HepG2 (cell line): ENCODE results near the gene TRIM7. TPM values are rescaled to one million over a fixed set of nuclear protein-coding genes. Genes with fewer than 3 reads are reported as not detected.

Experiments used
- DMTF1 ChIP-seq: sonication (generic); formaldehyde crosslinking; IDR thresholded peaks from 2 replicates; pipeline ENCODE4 v1.4.0; 2020; ENCODE audit warnings: mild to moderate bottlenecking, missing genetic modification reagents
- ELK4 ChIP-seq: sonication (generic); formaldehyde crosslinking; IDR thresholded peaks from 2 replicates; pipeline ENCODE4 v1.9.0; 2021; ENCODE audit warnings: missing genetic modification reagents, borderline replicate concordance
- JDP2 ChIP-seq: sonication (generic); formaldehyde crosslinking; IDR thresholded peaks from 2 replicates; pipeline ENCODE4 v1.8.1; 2022; ENCODE audit warnings: missing genetic modification reagents, borderline replicate concordance
- MED1 ChIP-seq: sonication (generic); formaldehyde crosslinking; IDR thresholded peaks from 2 replicates; pipeline ENCODE4 v1.4.0; 2020; ENCODE audit warnings: missing genetic modification reagents
- MED13 ChIP-seq: sonication (generic); formaldehyde crosslinking; IDR thresholded peaks from 2 replicates; pipeline ENCODE4 v1.5.0; 2020; ENCODE audit warnings: missing genetic modification reagents
- MIXL1 ChIP-seq: IDR thresholded peaks from 2 replicates; pipeline ENCODE4 v1.6.1; 2016
- MXD4 ChIP-seq: IDR thresholded peaks from 2 replicates; pipeline ENCODE4 v1.6.1; 2016; ENCODE audit warnings: mild to moderate bottlenecking, missing biosample characterization, missing genetic modification reagents
- MYC ChIP-seq: sonication (generic); formaldehyde crosslinking; IDR thresholded peaks from 2 replicates; pipeline ENCODE4 v1.9.0; 2021; ENCODE audit warnings: missing genetic modification reagents, borderline replicate concordance
- NR2C2 ChIP-seq: sonication (generic); formaldehyde crosslinking; IDR thresholded peaks from 2 replicates; pipeline ENCODE4 v1.4.0; 2020; ENCODE audit warnings: missing genetic modification reagents, mild to moderate bottlenecking, moderate library complexity, borderline replicate concordance
- RFXAP ChIP-seq: sonication (generic); formaldehyde crosslinking; IDR thresholded peaks from 2 replicates; pipeline ENCODE4 v1.4.0; 2020; ENCODE audit warnings: missing genetic modification reagents, borderline replicate concordance
- RORA ChIP-seq: sonication (generic); formaldehyde crosslinking; IDR thresholded peaks from 2 replicates; pipeline ENCODE4 v1.5.0; 2020; ENCODE audit warnings: mild to moderate bottlenecking, missing genetic modification reagents, moderate library complexity
- SMC3 ChIP-seq: IDR thresholded peaks from 2 replicates; pipeline ENCODE4 v1.6.1; 2011; ENCODE audit warnings: low read length, improper control_type of control experiment
- SYNCRIP ChIP-seq: fragments of 200-400 bp; formaldehyde crosslinking; IDR thresholded peaks from 2 replicates; pipeline ENCODE4 v1.6.1; 2018; ENCODE audit warnings: mild to moderate bottlenecking, low read depth, low read length; ENCODE audit not compliant: insufficient read depth
- TBX2 ChIP-seq: sonication (generic); formaldehyde crosslinking; IDR thresholded peaks from 2 replicates; pipeline ENCODE4 v1.5.0; 2020; ENCODE audit warnings: missing genetic modification reagents, mild to moderate bottlenecking, borderline replicate concordance
- ZHX2 ChIP-seq, 2 experiments: sonication (generic) in 1 of 2; formaldehyde crosslinking in 1 of 2; IDR thresholded peaks; 2 replicates each; pipeline versions ENCODE4 v1.6.1 to v1.9.0; 2014 to 2022; ENCODE audit warnings: antibody characterized with exemption in 1 of 2, borderline replicate concordance in 1 of 2, inconsistent platforms in 1 of 2, low read depth in 1 of 2, missing genetic modification reagents in 1 of 2
- ZNF552 ChIP-seq: sonication (generic); formaldehyde crosslinking; IDR thresholded peaks from 2 replicates; pipeline ENCODE4 v1.9.0; 2022; ENCODE audit warnings: missing genetic modification reagents, mild to moderate bottlenecking, borderline replicate concordance
- ZNF576 ChIP-seq: sonication (generic); formaldehyde crosslinking; IDR thresholded peaks from 2 replicates; pipeline ENCODE4 v1.4.0; 2020; ENCODE audit warnings: mild to moderate bottlenecking, missing genetic modification reagents
- ZNF672 ChIP-seq: sonication (generic); formaldehyde crosslinking; IDR thresholded peaks from 2 replicates; pipeline ENCODE4 v1.8.1; 2022; ENCODE audit warnings: missing genetic modification reagents
- ZSCAN31 ChIP-seq: sonication (generic); formaldehyde crosslinking; IDR thresholded peaks from 2 replicates; pipeline ENCODE4 v1.5.0; 2020; ENCODE audit warnings: low read depth, mild to moderate bottlenecking, missing genetic modification reagents
- polyA plus RNA-seq, 8 experiments: library from polyadenylated mRNA; depleted of rRNA in 3 of 8; stranded (reverse) in 7 of 8; unstranded in 1 of 8; fragments of >200 nt; fragmentation: Illumina TruSeq in 4 of 8; extraction: Trizol in 4 of 8; gene quantifications; 2 replicates each; pipeline versions ENCODE4 v1.2.1 to v1.2.3, GENCODE V29; 2011 to 2016; ENCODE audit warnings: low read depth in 4 of 8, missing spikeins in 1 of 8, mixed read lengths in 1 of 8; ENCODE audit not compliant: insufficient read depth in 1 of 8
- total RNA-seq, 5 experiments: library from RNA; depleted of rRNA; stranded (reverse); fragments of >200 nt; fragmentation: Illumina TruSeq; extraction: Trizol; gene quantifications; 2 replicates each; pipeline ENCODE4 v1.2.3, GENCODE V29; 2016; ENCODE audit warnings: low read depth in 1 of 5

The TRIM7 gene
- total and polyA plus RNA-seq, 2 of the 13 experiments (the other 11 are each of a cell fraction or from before 2014, with no cell fraction given): 0.13 TPM; not detected in 1

- no peak for TF ChIP-seq ZNF576
- TF ChIP-seq ZSCAN31 (CRISPR knock-in tag): peak; percentile 51; the same call in 1 of the 2 replicates
- TF ChIP-seq DMTF1 (CRISPR knock-in tag): 0 out of 2 replicates have a peak, but pooled peaks have one; percentile 61
- no peak for TF ChIP-seq ELK4 (CRISPR knock-in tag)
- TF ChIP-seq SYNCRIP: no peak
- no peak for TF ChIP-seq ZNF672 (CRISPR knock-in tag)
- TF ChIP-seq RORA: no peak
- peak; percentile 69; the same call in 1 of the 2 replicates for TF ChIP-seq MYC
- TF ChIP-seq JDP2 (CRISPR knock-in tag): no peak
- TF ChIP-seq ZNF552 (CRISPR knock-in tag): no peak
- peak; percentile 62; the same call in 1 of the 2 replicates for TF ChIP-seq MED1 (CRISPR knock-in tag)
- no peak for TF ChIP-seq SMC3
- 0 out of 2 replicates have a peak, but pooled peaks have one; percentile 29 for TF ChIP-seq MED13 (CRISPR knock-in tag)
- TF ChIP-seq MXD4 (CRISPR knock-in tag): 0 out of 2 replicates have a peak, but pooled peaks have one; percentile 14
- TF ChIP-seq NR2C2: 0 out of 2 replicates have a peak, but pooled peaks have one; percentile 52
- peak; percentile 51; the same call in 1 of the 2 replicates for TF ChIP-seq TBX2
- peak; percentile 18; the same call in 1 of the 2 replicates for TF ChIP-seq MIXL1 (CRISPR knock-in tag)
- TF ChIP-seq ZHX2 (IDR thresholded peaks at IDR 0.05; ENCODE audit: low read depth): 0 out of 2 replicates have a peak, but pooled peaks have one; percentile 42
- no peak for TF ChIP-seq ZHX2 (CRISPR knock-in tag; IDR thresholded peaks at IDR 0.05; ENCODE audit: borderline replicate concordance)
- TF ChIP-seq RFXAP (CRISPR knock-in tag): no peak
These were observed 17.3 kb downstream of the TRIM7 start (continued) for GRCh38 chr5:181187500-181188213.
